Measurements from ENCODE around the gene ALDH3B1.

ALDH3B1 gene

GRCh38 chr11:68012843-68013610 lies 2.9 kb downstream of the ALDH3B1 start:
- DNase-seq (ENCODE audit: low read depth in 2 of 2) = no peak

GRCh38 chr11:68013611-68014156 lies 3.6 kb downstream of the ALDH3B1 start:
- no peak for DNase-seq (ENCODE audit: low read depth in 2 of 2)

GRCh38 chr11:68014157-68014946 lies 4.2 kb downstream of the ALDH3B1 start:
- no peak for DNase-seq (ENCODE audit: low read depth in 2 of 2)

GRCh38 chr11:68014947-68015447 lies 4.9 kb downstream of the ALDH3B1 start:
- no peak for DNase-seq (ENCODE audit: low read depth in 2 of 2)

- DNase-seq (ENCODE audit: low read depth in 2 of 2) = no peak
Observed at GRCh38 chr11:68015467-68015866, 5.3 kb downstream of the ALDH3B1 start.

GRCh38 chr11:68016161-68016903 lies 6.2 kb downstream of the ALDH3B1 start:
- DNase-seq (ENCODE audit: low read depth in 2 of 2) = no peak

GRCh38 chr11:68016904-68017817 lies 7.0 kb downstream of the ALDH3B1 start:
- DNase-seq (ENCODE audit: low read depth in 2 of 2) = no peak

GRCh38 chr11:68017980-68018729 lies 8.0 kb downstream of the ALDH3B1 start:
- no peak for DNase-seq (ENCODE audit: low read depth in 2 of 2)

GRCh38 chr11:68018730-68019190 lies 8.6 kb downstream of the ALDH3B1 start:
- no peak for DNase-seq (ENCODE audit: low read depth in 2 of 2)

- DNase-seq (ENCODE audit: low read depth in 2 of 2) = no peak
Observed at GRCh38 chr11:68019486-68019885, 9.4 kb downstream of the ALDH3B1 start.

GRCh38 chr11:68020575-68020974 lies 10.4 kb downstream of the ALDH3B1 start:
- no peak for DNase-seq (ENCODE audit: low read depth in 2 of 2)

GRCh38 chr11:68021167-68021787 lies 11.2 kb downstream of the ALDH3B1 start:
- DNase-seq (ENCODE audit: low read depth in 2 of 2) = no peak

- no peak for DNase-seq (ENCODE audit: low read depth in 2 of 2)
Observed at GRCh38 chr11:68022531-68022930, 12.4 kb downstream of the ALDH3B1 start.

- no peak for DNase-seq (ENCODE audit: low read depth in 2 of 2)
Observed at GRCh38 chr11:68024508-68024907, 14.4 kb downstream of the ALDH3B1 start.

GRCh38 chr11:68025047-68025446 lies 14.9 kb downstream of the ALDH3B1 start:
- no peak for DNase-seq (ENCODE audit: low read depth in 2 of 2)

- DNase-seq (ENCODE audit: low read depth in 2 of 2) = no peak
Observed at GRCh38 chr11:68026391-68027105, 16.4 kb downstream of the ALDH3B1 start.

GRCh38 chr11:68027667-68028066 lies 17.5 kb downstream of the ALDH3B1 start:
- no peak for DNase-seq (ENCODE audit: low read depth in 2 of 2)

- DNase-seq (ENCODE audit: low read depth in 2 of 2) = no peak
Observed at GRCh38 chr11:68028802-68029545, 18.8 kb downstream of the ALDH3B1 start.
